CD4-positive, alpha-beta T cell treated with Interleukin-15 for 4 hours (primary cell): ENCODE results near the gene PLXNA4.
"Not testable (repeated sequence)": the region's sequence is repeated elsewhere in the genome, so short reads cannot be mapped to it uniquely, and the experiment has no call there.

Experiments used
- DNase-seq: peaks from one replicate; pipeline ENCODE4 v3.0.0-alpha.2; 2020; ENCODE audit warnings: low spot score

PLXNA4 gene

GRCh38 chr7:132575982-132576720, at the start of gene PLXNA4:
Gene PLXNA4 (minus strand): TSS chr7:132576470. CDS start chr7:132508693, 67,777 bp downstream.
- DNase-seq = no peak

GRCh38 chr7:132625651-132626050, 49.4 kb upstream of the PLXNA4 start:
- no peak for DNase-seq

GRCh38 chr7:132622081-132622480, 45.8 kb upstream of the PLXNA4 start:
- no peak for DNase-seq

GRCh38 chr7:132619967-132620366, 43.7 kb upstream of the PLXNA4 start:
- no peak for DNase-seq

- no peak for DNase-seq
Measured at GRCh38 chr7:132618956-132619305, 42.7 kb upstream of the PLXNA4 start.

- no peak for DNase-seq
Measured at GRCh38 chr7:132618271-132618955, 42.1 kb upstream of the PLXNA4 start.

- DNase-seq = no peak
Measured at GRCh38 chr7:132614428-132615318, 38.4 kb upstream of the PLXNA4 start.

- DNase-seq = no peak
Measured at GRCh38 chr7:132613737-132614136, 37.5 kb upstream of the PLXNA4 start.

- no peak for DNase-seq
Measured at GRCh38 chr7:132610995-132611394, 34.7 kb upstream of the PLXNA4 start.

- DNase-seq = no peak
Measured at GRCh38 chr7:132609906-132610520, 33.7 kb upstream of the PLXNA4 start.

GRCh38 chr7:132609222-132609621, 33.0 kb upstream of the PLXNA4 start:
- DNase-seq = no peak

- DNase-seq = no peak
Measured at GRCh38 chr7:132608523-132608922, 32.3 kb upstream of the PLXNA4 start.

- DNase-seq = no peak
Measured at GRCh38 chr7:132607656-132608055, 31.4 kb upstream of the PLXNA4 start.

GRCh38 chr7:132604121-132604520, 27.9 kb upstream of the PLXNA4 start:
- DNase-seq = no peak

GRCh38 chr7:132603220-132603833, 27.1 kb upstream of the PLXNA4 start:
- DNase-seq = no peak

- DNase-seq = no peak
Measured at GRCh38 chr7:132601783-132602182, 25.5 kb upstream of the PLXNA4 start.

GRCh38 chr7:132596588-132596987, 20.3 kb upstream of the PLXNA4 start:
- no peak for DNase-seq

- DNase-seq = not testable (repeated sequence)
Measured at GRCh38 chr7:132594741-132595140, 18.5 kb upstream of the PLXNA4 start.

GRCh38 chr7:132592936-132593335, 16.7 kb upstream of the PLXNA4 start:
- DNase-seq = no peak

- no peak for DNase-seq
Measured at GRCh38 chr7:132592231-132592920, 16.1 kb upstream of the PLXNA4 start.

- DNase-seq = no peak
Measured at GRCh38 chr7:132590162-132590561, 13.9 kb upstream of the PLXNA4 start.
